Measurements from ENCODE around the gene AGK.
"Not testable (repeated sequence)": the region's sequence is repeated elsewhere in the genome, so short reads cannot be mapped to it uniquely, and the experiment has no call there.

Gene AGK

DNA sequence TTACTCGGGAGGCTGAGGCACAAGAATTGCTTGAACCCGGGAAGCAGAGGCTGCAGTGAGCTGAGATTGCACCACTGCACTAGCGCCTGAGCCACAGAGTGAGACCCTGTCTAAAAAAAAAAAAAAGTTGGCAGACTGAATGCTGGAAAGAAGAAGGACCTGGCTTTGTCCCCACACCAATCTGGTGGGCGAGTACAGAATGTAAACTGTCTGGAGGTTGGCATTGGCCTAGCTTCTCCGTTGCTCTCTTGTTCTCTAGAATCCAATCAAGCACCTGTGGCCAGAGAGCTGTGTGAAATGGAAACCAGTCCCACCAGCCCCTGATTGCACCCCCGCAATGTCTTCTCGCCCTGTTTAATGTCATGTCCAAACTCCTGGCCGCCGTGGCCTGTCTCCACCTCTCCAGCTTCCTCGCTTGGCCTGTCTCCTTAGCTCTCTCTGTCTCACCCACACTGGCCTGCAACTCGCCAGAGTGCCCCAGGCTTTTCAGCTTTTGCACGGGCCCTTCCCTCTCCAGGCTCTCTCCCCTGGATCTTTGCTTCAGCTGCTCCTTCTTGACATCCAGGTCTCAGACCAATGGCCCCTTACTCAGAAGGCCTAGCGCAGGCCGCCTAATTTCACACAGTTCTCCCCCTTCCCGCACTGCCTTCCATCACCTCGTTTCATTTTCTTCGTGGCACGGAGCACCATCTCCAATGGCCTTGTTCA lies 670 bp upstream of the AGK start:
- no peak for DNase-seq (ENCODE audit: extremely low spot score, insufficient read length, low read depth)
- FAIRE-seq: peak; percentile 44

DNA sequence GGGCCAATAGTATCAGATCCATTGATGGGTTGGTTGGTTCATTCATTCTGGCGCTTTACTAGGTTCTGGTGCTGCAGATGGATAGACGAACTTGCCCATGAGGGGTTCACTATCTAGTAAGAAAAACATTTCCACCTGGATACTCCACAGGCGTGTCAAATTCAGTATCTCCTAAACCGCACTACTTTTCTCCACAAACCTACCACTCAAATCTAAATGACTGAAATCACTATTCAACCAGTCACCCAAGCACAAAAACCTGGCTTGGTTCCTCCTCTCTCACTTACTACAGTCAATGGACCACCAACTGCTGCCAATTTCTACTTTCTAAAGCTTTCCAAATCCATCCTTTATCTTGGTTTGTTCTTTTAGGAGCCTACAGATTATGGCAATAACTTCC lies 572 bp downstream of the AGK start:
- FAIRE-seq (no peak), DNase-seq (ENCODE audit: extremely low spot score, insufficient read length, low read depth) (no peak)

DNA sequence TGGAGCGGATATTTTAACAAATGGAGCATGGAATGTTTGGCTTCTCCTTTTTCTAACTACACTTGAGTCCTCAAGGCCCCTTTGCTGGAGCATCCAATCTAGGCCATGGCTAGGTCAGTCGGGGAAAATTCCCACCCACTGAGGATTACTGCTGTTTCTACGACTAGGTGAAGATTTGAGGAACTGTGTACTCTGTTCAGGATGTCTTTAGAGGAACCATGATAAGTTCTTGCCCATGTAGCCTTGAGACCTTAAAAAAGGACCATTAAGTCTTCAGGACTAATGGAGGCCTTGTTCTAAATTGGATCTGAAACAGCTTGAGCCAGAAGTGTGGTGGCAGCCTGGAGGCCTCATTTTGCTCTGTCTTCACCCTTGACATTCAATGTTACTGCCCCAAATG lies 6.2 kb downstream of the AGK start:
- DNase-seq (ENCODE audit: extremely low spot score, insufficient read length, low read depth) (no peak), FAIRE-seq (no peak)

DNA sequence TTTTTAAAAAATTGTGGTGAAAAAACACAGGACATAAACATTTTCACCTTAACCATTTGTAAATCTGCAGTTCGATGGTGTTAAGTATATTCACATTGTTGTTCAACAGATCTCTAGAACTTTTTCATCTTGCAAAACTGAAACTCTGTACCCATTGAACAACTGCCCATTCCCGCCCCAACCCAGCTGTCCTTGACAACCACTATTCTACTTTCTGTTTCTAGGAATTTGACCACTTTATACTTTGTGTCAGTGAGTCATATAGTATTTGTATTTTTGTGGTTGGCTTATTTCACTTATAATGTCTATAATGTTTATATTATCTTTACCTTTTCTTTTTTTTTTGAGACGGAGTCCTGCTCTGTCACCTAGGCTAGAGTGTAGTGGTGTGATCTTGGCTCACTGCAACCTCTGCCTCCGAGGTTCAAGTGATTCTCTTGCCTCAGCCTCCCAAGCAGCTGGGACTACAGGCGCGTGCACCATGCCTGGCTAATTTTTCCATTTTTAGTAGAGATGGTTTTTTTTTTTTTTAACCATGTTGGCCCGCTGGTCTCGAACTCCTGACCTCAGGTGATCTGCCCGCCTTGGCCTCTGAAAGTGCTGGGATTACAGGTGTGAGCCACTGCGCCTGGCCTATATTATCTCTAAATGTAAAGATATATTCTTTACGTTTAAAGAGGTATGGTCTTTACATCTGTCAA lies 6.8 kb downstream of the AGK start:
- DNase-seq (ENCODE audit: extremely low spot score, insufficient read length, low read depth): not testable (repeated sequence)
- FAIRE-seq: peak; percentile 66

DNA sequence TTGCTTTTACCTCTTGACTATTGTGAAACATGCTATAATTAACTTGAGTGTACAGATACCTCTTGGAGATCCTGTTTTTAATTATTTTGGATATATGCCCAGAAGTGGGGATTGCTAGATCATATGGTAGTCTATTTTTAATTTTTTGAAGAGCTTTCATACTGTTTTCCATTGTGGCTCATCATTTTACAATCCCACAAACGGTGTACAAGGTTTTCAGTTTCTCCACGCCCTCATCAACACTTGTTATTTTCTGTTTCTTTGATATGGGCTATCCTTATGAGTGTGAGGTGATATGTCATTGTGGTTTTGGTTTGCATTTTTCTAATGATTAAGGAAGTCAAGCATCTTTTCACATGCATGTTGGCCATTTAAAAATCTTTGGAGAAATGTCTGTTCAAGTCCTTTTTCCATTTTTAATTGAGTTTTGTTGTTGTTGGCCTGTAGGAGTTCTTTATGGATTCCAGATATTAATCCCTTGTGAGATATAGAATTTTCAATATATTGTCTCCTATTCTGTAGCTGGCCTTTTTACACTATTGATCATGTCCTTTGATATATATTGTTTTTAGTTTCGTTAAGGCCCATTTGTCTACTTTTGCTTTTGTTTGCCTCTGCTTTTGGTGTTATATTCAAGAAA lies 7.5 kb downstream of the AGK start:
- FAIRE-seq: peak; percentile 91
- DNase-seq (ENCODE audit: extremely low spot score, insufficient read length, low read depth): no peak

DNA sequence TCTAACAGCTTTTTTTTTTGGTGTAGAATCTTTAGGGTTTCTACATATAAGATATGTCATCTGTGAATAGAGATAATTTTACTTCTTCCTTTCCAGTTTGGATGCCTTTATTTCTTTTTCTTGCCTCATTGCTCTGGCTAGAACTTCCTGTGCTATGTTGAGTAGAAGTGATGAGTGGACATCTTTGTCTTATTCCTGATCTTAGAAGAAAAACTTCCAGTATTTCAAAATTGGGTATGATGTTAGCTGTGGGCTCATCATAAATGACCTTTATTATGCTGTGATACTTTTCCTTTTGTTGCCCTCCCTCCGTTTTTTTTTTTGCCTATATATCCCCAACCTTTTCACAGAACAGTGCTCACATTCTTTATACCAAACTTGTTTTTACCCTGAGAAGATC lies 8.8 kb downstream of the AGK start:
- no peak for FAIRE-seq
- DNase-seq (ENCODE audit: extremely low spot score, insufficient read length, low read depth): no peak

DNA sequence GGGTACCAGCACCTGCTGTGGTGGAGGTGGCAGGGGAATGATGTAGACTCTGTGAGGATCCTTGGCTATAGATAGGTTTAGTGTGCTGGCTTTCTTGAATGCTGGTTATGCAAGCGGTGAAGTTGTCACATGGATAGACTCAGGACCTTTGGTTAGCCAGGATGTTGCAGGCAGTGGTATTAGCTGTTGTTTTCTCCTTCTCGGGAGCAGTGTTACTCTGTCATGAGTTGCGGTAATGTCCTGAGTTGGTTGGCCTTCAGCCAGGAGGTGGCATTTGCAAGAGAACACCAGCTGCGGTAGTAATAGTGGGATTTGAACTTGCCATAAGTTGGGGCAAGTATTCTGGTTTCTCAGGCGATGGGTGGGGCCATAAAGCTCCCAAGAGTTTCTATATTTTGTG lies 10.8 kb downstream of the AGK start:
- no peak for DNase-seq (ENCODE audit: extremely low spot score, insufficient read length, low read depth)
- FAIRE-seq: no peak

DNA sequence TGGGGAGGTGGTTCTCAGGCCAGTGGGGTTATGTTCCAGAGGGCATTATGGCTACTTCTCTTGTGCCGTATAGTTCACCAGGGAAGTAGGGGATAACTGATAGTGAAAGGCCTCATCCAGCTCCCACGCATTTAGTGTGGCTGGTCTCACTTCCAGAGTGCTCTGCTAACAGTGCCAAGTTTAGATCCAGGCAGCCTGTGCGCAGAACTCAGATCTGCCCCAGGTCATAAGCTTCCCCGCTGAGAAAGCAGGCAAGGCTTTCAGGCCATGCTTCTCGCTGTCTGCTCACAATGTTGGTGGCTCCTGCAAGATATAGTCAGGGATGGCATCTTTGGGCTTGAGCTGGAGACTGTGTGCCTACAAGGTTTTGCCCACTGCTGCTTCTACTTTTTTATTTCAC lies 11.3 kb downstream of the AGK start:
- FAIRE-seq (no peak), DNase-seq (ENCODE audit: extremely low spot score, insufficient read length, low read depth) (no peak)

DNA sequence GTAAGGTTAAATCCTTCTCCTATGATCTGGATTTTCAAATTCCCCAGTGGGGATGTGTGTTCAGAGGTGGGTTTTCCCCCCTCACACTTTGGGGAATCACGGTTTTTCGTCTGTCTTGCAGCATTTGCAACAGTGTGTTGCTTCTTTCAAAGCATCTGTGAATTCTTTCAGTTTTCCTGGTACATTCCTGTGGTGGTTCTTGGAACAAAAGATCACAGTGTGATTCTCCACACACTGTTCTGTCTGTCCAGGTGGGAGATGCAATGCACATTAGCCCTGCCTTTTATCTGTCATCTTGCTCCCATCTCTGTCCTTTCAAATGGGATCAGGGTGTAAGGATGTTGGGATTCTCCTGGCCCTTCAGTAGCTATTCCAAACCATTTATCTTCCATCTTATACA lies 11.8 kb downstream of the AGK start:
- no peak for DNase-seq (ENCODE audit: extremely low spot score, insufficient read length, low read depth)
- FAIRE-seq: no peak

DNA sequence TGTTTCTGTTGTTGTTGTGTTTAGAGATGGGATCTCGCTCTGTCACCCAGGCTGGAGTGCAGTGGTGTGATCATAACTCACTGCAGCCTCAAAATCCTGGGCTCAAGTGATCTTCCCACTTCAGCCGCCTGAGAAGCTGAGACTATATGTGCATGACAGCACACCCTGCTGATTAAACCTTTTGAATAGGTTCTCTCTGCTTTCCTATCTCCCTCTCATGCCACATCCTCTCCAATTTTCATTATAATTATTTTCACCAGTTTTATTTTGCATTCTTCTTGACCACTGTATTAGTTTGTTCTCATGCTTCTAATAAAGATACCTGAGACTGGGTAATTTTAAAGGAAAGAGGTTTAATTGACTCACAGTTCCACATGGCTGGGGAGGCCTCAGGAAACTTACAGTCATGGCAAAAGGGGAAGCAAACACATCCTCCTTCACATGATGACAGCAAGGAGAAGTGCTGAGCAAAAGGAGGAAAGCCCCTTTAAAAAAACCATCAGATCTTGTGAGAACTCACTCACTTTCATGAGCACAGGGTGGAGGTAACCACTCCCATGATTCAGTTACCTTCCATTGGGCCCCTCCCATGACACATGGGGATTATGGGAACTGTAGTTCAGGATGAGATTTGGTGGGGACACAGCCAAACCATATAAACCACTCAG lies 12.9 kb downstream of the AGK start:
- DNase-seq (ENCODE audit: extremely low spot score, insufficient read length, low read depth): no peak
- peak; percentile 75 for FAIRE-seq

DNA sequence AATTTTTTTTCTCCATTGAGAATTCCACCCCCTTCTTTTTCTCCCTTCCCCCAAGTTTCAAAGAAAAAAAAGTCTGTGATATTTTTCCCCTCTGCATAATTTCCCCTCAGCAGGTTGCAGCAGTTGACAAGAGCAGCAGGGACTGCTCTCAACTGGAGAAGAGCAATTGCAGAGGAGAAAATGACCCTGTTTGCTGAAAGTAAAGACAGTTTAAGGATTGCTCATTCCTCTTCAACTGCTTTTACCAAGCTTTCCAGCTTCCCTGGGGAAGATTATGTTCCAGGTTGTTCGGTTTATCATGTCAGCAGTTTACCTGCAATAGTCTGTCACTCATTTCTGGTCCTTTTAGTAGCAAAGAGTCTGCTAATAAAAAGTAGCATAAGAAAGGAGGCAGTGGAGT lies 16.2 kb downstream of the AGK start:
- DNase-seq (ENCODE audit: extremely low spot score, insufficient read length, low read depth) (no peak), FAIRE-seq (no peak)

DNA sequence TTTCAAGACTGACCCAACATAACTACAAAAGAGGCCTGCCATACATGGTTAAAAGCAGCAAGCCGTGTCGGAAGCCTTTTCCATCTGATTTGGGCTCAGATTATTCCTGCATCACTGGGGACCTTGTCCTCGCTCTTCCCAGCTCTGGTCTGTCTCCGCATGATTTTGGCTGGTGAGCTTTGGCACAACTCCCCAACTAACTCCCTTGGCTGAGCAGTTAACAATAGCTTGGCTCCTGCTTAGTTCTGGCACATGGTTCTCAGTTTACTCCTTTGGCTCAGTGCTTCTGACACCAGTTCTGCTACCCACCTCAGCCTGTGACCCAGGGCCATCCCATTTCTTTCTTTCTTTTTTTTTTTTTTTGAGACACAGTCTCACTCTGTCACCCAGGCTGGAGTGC lies 17.0 kb downstream of the AGK start:
- FAIRE-seq (no peak), DNase-seq (ENCODE audit: extremely low spot score, insufficient read length, low read depth) (no peak)

DNA sequence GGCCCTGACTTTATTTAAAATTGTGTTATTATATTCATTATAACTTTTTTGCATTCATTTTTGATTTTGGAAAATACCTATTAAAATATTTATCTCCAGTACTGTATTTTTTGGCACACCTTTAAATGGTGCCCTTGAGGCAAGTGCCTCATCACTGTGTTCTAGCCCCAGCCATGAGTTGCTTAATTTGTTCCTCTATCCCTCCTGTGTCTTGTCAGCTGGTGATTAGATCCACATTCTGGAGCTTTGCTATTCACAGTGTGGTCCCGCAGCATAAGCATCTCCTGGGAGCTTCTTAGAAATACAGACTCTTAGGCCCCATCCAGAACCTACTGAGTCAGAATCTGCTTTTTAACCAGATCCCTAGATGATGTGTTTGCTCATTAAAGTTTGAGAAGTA lies 19.8 kb downstream of the AGK start:
- DNase-seq (ENCODE audit: extremely low spot score, insufficient read length, low read depth) (no peak), FAIRE-seq (no peak)

DNA sequence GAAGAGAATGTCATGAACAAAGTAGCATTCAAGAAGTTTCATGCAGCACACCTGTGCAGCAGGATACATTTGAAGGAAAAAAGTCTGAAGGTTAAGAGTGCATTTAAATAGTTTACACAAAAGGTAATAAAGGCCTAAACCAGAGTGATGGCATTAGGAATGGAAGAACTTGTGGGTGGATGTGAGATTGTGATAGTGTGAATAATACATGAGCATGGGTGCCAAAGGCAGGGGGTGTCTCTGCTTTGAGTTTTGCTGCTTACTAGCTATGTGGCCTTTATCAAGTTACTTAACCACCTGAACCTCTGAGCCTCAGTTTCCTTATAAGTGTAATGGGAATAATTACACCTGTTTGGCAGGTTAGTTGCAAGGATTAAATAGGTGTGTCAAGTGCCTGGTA lies 21.0 kb downstream of the AGK start:
- DNase-seq (ENCODE audit: extremely low spot score, insufficient read length, low read depth) (no peak), FAIRE-seq (no peak)

DNA sequence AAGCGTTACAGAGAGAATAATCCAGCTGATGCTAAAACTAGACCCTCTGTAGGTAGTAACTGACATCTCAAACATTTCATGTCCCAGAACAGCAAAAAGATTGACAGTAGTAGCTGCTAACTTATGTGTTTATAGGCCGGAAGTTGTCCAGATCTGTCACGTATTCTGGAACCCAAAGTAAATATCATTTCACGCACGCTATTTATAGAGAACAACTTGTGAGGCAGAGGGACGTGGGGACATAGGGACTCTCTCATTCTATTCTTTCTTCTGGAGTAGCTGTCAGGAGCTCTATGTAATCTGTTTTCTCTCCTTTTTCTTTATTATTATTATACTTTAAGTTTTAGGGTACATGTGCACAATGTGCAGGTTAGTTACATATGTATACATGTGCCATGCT lies 22.3 kb downstream of the AGK start:
- DNase-seq (ENCODE audit: extremely low spot score, insufficient read length, low read depth) (no peak), FAIRE-seq (no peak)

DNA sequence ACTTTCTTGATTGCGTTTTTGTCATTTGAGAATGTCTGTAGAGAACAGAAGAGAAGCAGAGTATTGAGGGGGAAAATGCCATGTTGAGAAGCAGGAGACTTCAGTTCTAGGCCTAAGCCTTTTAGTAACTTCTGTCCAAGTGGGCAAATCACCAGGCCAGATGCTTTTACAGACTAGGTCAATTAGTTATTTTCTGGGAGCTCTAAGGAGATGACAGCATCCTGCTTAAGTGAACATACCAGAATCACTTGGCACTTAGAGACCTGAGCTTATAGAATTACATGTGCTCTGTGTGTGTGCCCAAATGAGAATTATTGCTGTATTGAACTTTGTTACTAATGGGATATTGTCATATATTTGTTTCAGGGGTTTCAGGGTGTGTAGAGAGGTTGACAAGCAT lies 24.0 kb downstream of the AGK start:
- DNase-seq (ENCODE audit: extremely low spot score, insufficient read length, low read depth) (no peak), FAIRE-seq (no peak)

DNA sequence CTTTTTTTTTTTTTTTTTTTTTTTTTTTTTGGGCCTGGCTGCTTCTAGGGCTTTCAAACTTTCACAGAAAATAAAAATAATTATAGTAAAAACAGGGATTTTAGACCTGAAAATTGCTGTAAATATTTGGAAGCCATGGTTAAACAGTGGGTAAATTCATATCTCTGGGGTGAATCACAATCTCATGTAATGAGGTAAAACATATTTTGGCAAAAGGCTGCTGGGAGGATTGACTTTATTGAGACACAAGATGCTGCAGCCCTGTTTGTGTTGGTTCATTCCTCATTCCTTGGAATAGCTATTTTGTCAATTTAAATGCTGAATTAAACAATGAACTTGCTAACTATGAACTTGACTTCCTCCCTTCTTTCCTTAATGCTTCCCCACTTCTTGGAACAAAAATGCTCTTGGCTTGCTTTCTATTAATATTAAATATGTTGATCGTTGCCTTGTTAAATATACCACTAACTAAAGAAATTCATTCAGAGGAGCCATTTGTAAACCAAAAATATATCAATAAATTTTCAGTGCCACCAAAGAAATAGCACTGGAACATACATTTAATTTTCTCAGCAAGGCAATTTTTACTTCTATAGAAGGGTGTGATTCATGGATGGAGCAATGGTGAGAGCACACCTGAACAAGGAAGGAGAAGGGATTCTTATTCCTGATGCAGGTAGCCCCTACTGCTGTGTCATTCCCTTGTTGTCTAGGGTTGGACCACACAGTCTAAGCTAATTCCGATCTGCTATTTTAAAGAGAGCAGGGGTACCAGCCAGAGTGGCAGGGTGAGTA lies 24.6 kb downstream of the AGK start:
- no peak for DNase-seq (ENCODE audit: extremely low spot score, insufficient read length, low read depth)

DNA sequence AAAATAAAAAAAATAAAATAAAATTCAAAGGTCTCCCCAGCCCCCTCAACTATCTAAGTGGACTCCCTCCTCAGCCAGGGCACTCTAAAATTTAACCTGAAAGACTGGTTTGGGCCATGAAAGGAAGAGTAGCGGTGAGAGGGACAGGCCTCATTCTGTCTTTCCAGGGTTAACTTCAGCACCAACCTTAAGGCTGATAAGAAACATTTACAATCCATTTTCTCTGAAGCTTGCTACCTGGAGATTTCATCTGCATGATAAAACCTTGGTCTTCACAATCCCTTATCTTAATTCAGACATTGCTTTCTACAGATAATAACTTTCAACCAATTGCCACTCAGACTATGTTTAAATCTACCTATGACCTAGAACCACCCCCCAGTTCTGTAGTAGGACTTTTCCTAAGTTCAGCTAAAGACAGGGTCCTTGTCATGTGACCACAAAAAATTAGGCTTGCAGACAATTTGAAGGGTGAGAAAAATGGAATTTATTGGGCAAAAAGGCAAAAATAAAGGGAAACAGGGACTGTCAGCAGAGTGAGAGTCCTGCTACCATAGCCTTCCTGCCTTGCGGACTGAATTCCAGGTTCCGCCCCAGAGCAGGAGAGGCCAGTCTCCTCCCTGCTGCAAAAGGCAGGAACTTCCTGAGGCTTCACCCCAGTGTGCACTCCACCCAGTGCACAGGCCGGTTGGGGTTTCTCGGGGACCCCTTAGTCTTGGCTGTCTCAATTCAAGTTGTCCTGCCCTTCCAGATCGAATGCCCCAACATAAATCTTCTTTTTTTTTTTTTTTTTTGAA lies 26.0 kb downstream of the AGK start:
- DNase-seq (ENCODE audit: extremely low spot score, insufficient read length, low read depth): no peak
- FAIRE-seq: no peak

More for the DNA sequence above, 24.6 kb downstream of the AGK start:
- FAIRE-seq: no peak

DNA sequence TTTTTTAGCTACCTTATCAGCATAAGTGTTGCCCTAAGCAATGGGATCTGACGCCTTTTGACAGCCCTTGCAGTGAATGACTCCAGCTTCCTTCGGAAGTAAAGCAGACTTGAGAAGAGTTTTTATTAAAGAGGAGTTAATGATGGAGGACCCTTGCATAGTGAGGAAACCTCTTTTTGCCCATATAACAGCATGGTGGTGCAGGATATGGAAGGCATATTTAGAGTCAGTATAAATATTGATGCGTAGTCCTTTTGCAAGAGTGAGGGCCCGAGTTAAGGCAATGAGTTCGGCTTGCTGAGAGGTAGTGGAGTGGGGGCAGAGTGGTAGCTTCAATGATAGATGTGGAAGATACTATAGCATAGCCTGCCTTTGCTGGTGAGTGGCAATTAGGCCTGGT lies 28.7 kb downstream of the AGK start:
- not testable (repeated sequence) for FAIRE-seq; DNase-seq (ENCODE audit: extremely low spot score, insufficient read length, low read depth)

Data from GM18507 (cell line).